B cell (primary cell): ENCODE data around the gene ARHGAP22. TPM values are rescaled to one million over a fixed set of nuclear protein-coding genes. Genes with fewer than 3 reads are reported as not detected.

Experiments used
- ATAC-seq: fragments of 200-7000 bp; cut with Tn5 transposase; one replicate; pipeline ENCODE4 v1.10.0; 2021; ENCODE audit warnings: low read depth, mild to moderate bottlenecking, moderate number of reproducible peaks, moderate library complexity
- CTCF ChIA-PET: fragments of 350-600 bp; sonication (Branson Sonifier 250); formaldehyde crosslinking; loops from one replicate; lab custom pipeline; 2021; ENCODE audit warnings: antibody characterized with exemption, inconsistent platforms; lab: Charles Lee
- POLR2A ChIA-PET: fragments of 350-600 bp; sonication (Branson Sonifier 250); formaldehyde crosslinking; loops from one replicate; lab custom pipeline; 2021; ENCODE audit warnings: antibody characterized with exemption; lab: Charles Lee
- DNase-seq: peaks from one replicate; pipeline ENCODE4 v3.0.0; 2013
- H2AFZ ChIP-seq: 2 replicates; pipeline ENCODE4 v1.6.1; 2012; ENCODE audit warnings: mild to moderate bottlenecking, low read depth, low read length; ENCODE audit not compliant: insufficient read depth, poor library complexity, severe bottlenecking
- H3K27ac ChIP-seq, 2 donors: 1 replicate in 1 of 2; 2 replicates in 1 of 2; pipeline ENCODE4 v1.5.1; 2012 to 2013; ENCODE audit warnings: low read length in 2 of 2, mild to moderate bottlenecking in 2 of 2, moderate library complexity in 1 of 2
- H3K27me3 ChIP-seq, 4 experiments: fragments of 200-600 bp in 1 of 4; sonication (generic) in 1 of 4; replicated peaks in 1 of 4; 1 replicate in 2 of 4; 2 replicates in 2 of 4; pipeline versions ENCODE4 v1.6.1 to v1.7.0; 2013 to 2016; ENCODE audit warnings: low read length in 3 of 4, mild to moderate bottlenecking in 2 of 4, mixed read lengths in 1 of 4, moderate library complexity in 1 of 4; ENCODE audit not compliant: insufficient read depth in 4 of 4, control insufficient read depth in 3 of 4; ENCODE audit errors: control extremely low read depth in 1 of 4
- H3K36me3 ChIP-seq, 2 experiments: replicated peaks in 1 of 2; 1 replicate in 1 of 2; 2 replicates in 1 of 2; pipeline versions ENCODE4 v1.6.1 to v1.7.1; 2013; ENCODE audit warnings: low read length in 1 of 2; ENCODE audit not compliant: insufficient read depth in 2 of 2, control insufficient read depth in 1 of 2; ENCODE audit errors: control extremely low read depth in 1 of 2, extremely low read depth in 1 of 2
- H3K4me1 ChIP-seq, 2 donors: fragments of 200-600 bp in 1 of 2; sonication (generic) in 1 of 2; 1 replicate in 1 of 2; 2 replicates in 1 of 2; pipeline versions ENCODE4 v1.5.1 to v1.6.1; 2013 to 2017; ENCODE audit warnings: low read length in 2 of 2; ENCODE audit not compliant: control insufficient read depth in 2 of 2, insufficient read depth in 2 of 2
- H3K4me2 ChIP-seq: replicated peaks from 2 replicates; pipeline ENCODE3; 2012; ENCODE audit warnings: mild to moderate bottlenecking, low read depth, low read length; ENCODE audit not compliant: poor library complexity, severe bottlenecking
- H3K4me3 ChIP-seq, 5 experiments: fragments of 200-600 bp in 1 of 5; sonication (generic) in 1 of 5; 1 replicate in 3 of 5; 2 replicates in 2 of 5; pipeline versions ENCODE4 v1.5.1 to v1.7.0; 2011 to 2016; ENCODE audit warnings: low read length in 4 of 5, mild to moderate bottlenecking in 4 of 5, low read depth in 2 of 5, control low read depth in 1 of 5, moderate library complexity in 1 of 5; ENCODE audit not compliant: insufficient read depth in 1 of 5; ENCODE audit errors: control extremely low read depth in 1 of 5, extremely low read depth in 1 of 5
- H3K79me2 ChIP-seq: fragments of 200-600 bp; sonication (generic); one replicate; pipeline ENCODE4 v1.6.0; 2016; ENCODE audit warnings: low read length; ENCODE audit not compliant: control insufficient read depth, insufficient read depth
- H3K9ac ChIP-seq: fragments of 200-600 bp; sonication (generic); 2 replicates; pipeline ENCODE4 v1.6.1; 2017; ENCODE audit warnings: mild to moderate bottlenecking, low read length, moderate library complexity
- H3K9me3 ChIP-seq, 3 donors: one replicate each; pipeline versions ENCODE4 v1.6.1 to v1.7.1; 2013; ENCODE audit warnings: low read length in 2 of 3; ENCODE audit not compliant: control insufficient read depth in 2 of 3, insufficient read depth in 1 of 3; ENCODE audit errors: control extremely low read depth in 1 of 3
- H4K20me1 ChIP-seq: 2 replicates; pipeline ENCODE4 v1.6.0; 2012; ENCODE audit warnings: mild to moderate bottlenecking, low read length; ENCODE audit not compliant: insufficient read depth, control insufficient read depth, poor library complexity, severe bottlenecking
- H3K27ac Mint-ChIP-seq: one replicate; pipeline ENCODE4 v1.8.0; 2021; ENCODE audit warnings: mixed read lengths
- H3K27me3 Mint-ChIP-seq: one replicate; pipeline ENCODE4 v1.8.0; 2021; ENCODE audit warnings: mixed read lengths
- H3K4me1 Mint-ChIP-seq: one replicate; pipeline ENCODE4 v1.8.0; 2021; ENCODE audit warnings: mixed read lengths
- H3K4me3 Mint-ChIP-seq: one replicate; pipeline ENCODE4 v1.8.0; 2021; ENCODE audit warnings: mixed read lengths
- H3K9me3 Mint-ChIP-seq: one replicate; pipeline ENCODE4 v1.8.0; 2022; ENCODE audit warnings: mixed read lengths; ENCODE audit not compliant: insufficient read depth
- CTCF ChIP-seq: fragments of 200-600 bp; IDR thresholded peaks from one replicate; pipeline ENCODE4 v1.8.0; 2022; ENCODE audit warnings: antibody characterized with exemption, mild to moderate bottlenecking
- EZH2 ChIP-seq: IDR thresholded peaks from 2 replicates; pipeline ENCODE4 v1.6.1; 2012; ENCODE audit warnings: borderline replicate concordance, low read depth, mild to moderate bottlenecking, moderate library complexity, low read length; ENCODE audit not compliant: insufficient read depth, poor library complexity, severe bottlenecking
- WGBS: methylation state at CpG from one replicate; pipeline ENCODE4 v1.1.5; 2013; ENCODE audit warnings: missing lambda C conversion rate; ENCODE audit not compliant: insufficient coverage; 5-methylcytosine and 5-hydroxymethylcytosine counted together
- intact Hi-C: fragments of 100-400 bp; cut with micrococcal nuclease; formaldehyde crosslinking; loops from one replicate; pipeline ENCODE4 v1.10.0; 2022
- polyA plus RNA-seq: library from polyadenylated mRNA; depleted of rRNA; stranded (reverse); fragments of >200 nt; gene quantifications from 2 replicates; pipeline ENCODE4 v1.2.3, GENCODE V29; 2012
- total RNA-seq, 2 donors: library from RNA; stranded (reverse); fragments of 120-200 nt in 1 of 2; gene quantifications; 1 replicate in 1 of 2; 2 replicates in 1 of 2; pipeline versions ENCODE4 v1.2.3 to v1.2.4, GENCODE V29; 2013 to 2022

Gene ARHGAP22
- total and polyA plus RNA-seq, 2 donors (not counting 1 experiment from before 2014, with no cell fraction given): 1.9 to 2.0 TPM

GRCh38 chr10:48608279-48608681 is 3.4 kb upstream of the ARHGAP22 start:
- Histone ChIP-seq H3K4me2 (no peak overlapping the region), H3K4me3 (no peak overlapping the region), H3K4me1 (peaks cover 23 to 27% of the 10 kb centered on the region in 2 donors), H3K9me3 (peaks cover 0 to 1% (median 0%) of the 10 kb centered on the region in 3 donors), H2AFZ (no peak overlapping the region), H3K9ac (no peak overlapping the region), H3K27ac (no peak overlapping the region), H3K27me3 (peaks cover 0 to 16% (median 4%) of the 10 kb centered on the region in 4 experiments), H3K36me3 (no peaks in the 10 kb centered on the region), H4K20me1 (no peaks in the 10 kb centered on the region), H3K79me2 (peaks cover 9% of the 10 kb centered on the region)
- Mint-ChIP-seq H3K4me1 (peaks cover 30% of the 10 kb centered on the region), H3K9me3 (no peaks in the 10 kb centered on the region), H3K27ac (no peak overlapping the region), H3K4me3 (no peak overlapping the region), H3K27me3 (peaks cover 13% of the 10 kb centered on the region)
- ATAC-seq (peak; percentile 85), DNase-seq (peak; percentile 74)
- ChIA-PET POLR2A (interaction anchor here (0.5 to 0.9 kb wide), 2 partner anchors 38 to 48 kb away, joined by 3 to 9 read pairs; no protein-coding TSS in a partner anchor), CTCF (interaction anchor here (0.6 to 19.7 kb wide), 27 partner anchors 9 to 298 kb away, joined by 3 to 407 read pairs (median 7); partner anchors contain the start of gene WDFY4)
- intact Hi-C loops: loop anchor here (1.0 to 2.0 kb wide), 3 partner anchors 27 to 56 kb away; no protein-coding TSS in a partner anchor
- WGBS: 79% methylated on average over 3 of the region's 3 CpGs
- TF ChIP-seq EZH2: no peak
- TF ChIP-seq CTCF: peak; percentile 83
